SU-DHL-6 (cell line): ENCODE measurements around the gene HOXB7.

ENCODE experiments used
- H2AFZ ChIP-seq: fragments of 200-600 bp; sonication (generic); 2 replicates; pipeline ENCODE4 v1.6.1; 2014; ENCODE audit warnings: low read depth, mild to moderate bottlenecking, moderate library complexity, mixed read lengths, antibody characterized with exemption, low read length; ENCODE audit not compliant: severe bottlenecking
- H3F3A ChIP-seq: fragments of 200-600 bp; shearing (Covaris generic); 2 replicates; pipeline ENCODE4 v1.6.0; 2016; ENCODE audit warnings: antibody characterized with exemption, mild to moderate bottlenecking; ENCODE audit not compliant: insufficient read depth
- H3K27ac ChIP-seq: fragments of 200-600 bp; sonication (generic); 2 replicates; pipeline ENCODE4 v1.5.1; 2016; ENCODE audit warnings: low read depth, mild to moderate bottlenecking, low read length, moderate library complexity, mixed read lengths
- H3K27me3 ChIP-seq: fragments of 200-600 bp; sonication (generic), shearing (Covaris generic); 2 replicates; pipeline ENCODE4 v1.6.0; 2014; ENCODE audit warnings: mild to moderate bottlenecking, low read length
- H3K36me3 ChIP-seq: fragments of 200-600 bp; sonication (generic); 2 replicates; pipeline ENCODE4 v1.6.1; 2014; ENCODE audit warnings: mild to moderate bottlenecking, low read length, mixed read lengths
- H3K4me2 ChIP-seq: fragments of 300-600, 200-600 bp; shearing (Covaris generic), sonication (generic); 2 replicates; pipeline ENCODE4 v1.6.0; 2014; ENCODE audit warnings: low read length, low read depth, mild to moderate bottlenecking; ENCODE audit not compliant: poor library complexity, severe bottlenecking
- H3K4me3 ChIP-seq: fragments of 200-600 bp; sonication (generic); 2 replicates; pipeline ENCODE4 v1.5.1; 2014; ENCODE audit warnings: antibody characterized with exemption, low read length, mild to moderate bottlenecking, mixed read lengths; ENCODE audit not compliant: insufficient read depth, poor library complexity, severe bottlenecking
- H3K79me2 ChIP-seq: fragments of 200-600 bp; sonication (generic); 2 replicates; pipeline ENCODE4 v1.6.1; 2014; ENCODE audit warnings: mild to moderate bottlenecking, low read length, moderate library complexity; ENCODE audit not compliant: insufficient read depth
- H3K9ac ChIP-seq: fragments of 200-600 bp; sonication (generic); 2 replicates; pipeline ENCODE4 v1.7.0; 2014; ENCODE audit warnings: mild to moderate bottlenecking, low read length
- H3K9me2 ChIP-seq: fragments of 200-600 bp; sonication (generic); replicated peaks from 2 replicates; pipeline ENCODE4 v1.6.1; 2014; ENCODE audit warnings: low read length; ENCODE audit not compliant: insufficient read depth
- H3K9me3 ChIP-seq: fragments of 200-600 bp; sonication (generic); 2 replicates; pipeline ENCODE4 v1.6.1; 2014; ENCODE audit warnings: low read length, mixed read lengths; ENCODE audit not compliant: insufficient read depth
- H4K20me1 ChIP-seq: fragments of 200-600 bp; sonication (generic); 2 replicates; pipeline ENCODE4 v1.6.1; 2014; ENCODE audit warnings: low read depth, mild to moderate bottlenecking, antibody characterized with exemption, low read length, moderate library complexity, mixed read lengths
- CTCF ChIP-seq: fragments of 200-600 bp; sonication (generic); IDR thresholded peaks from one replicate; pipeline ENCODE4 v1.5.1; 2017; ENCODE audit warnings: antibody characterized with exemption, mild to moderate bottlenecking, low read length, moderate library complexity; ENCODE audit not compliant: insufficient read depth, poor library complexity, severe bottlenecking
- EZH2phosphoT487 ChIP-seq: fragments of 200-600 bp; sonication (generic), shearing (Covaris generic); conservative IDR thresholded peaks from 2 replicates; pipeline ENCODE4 v1.6.1; 2018; ENCODE audit warnings: mild to moderate bottlenecking, antibody characterized with exemption, low read length, moderate library complexity, mixed read lengths

The HOXB7 gene

DNA sequence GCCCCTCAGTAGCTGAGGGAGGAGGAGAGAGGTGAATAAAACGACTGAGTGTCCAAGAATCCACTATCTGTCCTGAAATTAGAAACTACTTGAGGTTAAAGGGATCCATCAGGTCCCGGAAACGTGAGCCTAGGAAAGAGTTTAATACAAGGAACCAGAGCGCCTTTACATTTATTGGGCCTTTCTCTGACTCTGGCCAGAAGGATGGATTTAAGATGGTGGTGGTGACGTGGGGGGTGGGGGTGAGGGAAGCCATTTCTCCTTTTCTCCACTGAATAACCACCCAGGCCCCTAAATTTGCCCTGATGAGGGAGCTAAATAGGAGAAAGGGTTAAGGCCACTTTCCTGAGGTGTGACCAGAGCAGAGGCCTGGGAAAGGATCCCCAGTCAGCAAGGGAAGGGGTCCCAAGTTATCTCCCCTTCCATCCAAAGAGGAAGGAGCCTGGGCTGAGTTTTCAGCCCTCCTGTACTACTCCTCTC, 16.3 kb upstream of the HOXB7 start:
- Histone ChIP-seq H3K4me3 (no peak overlapping the region), H3K9me2 (no peaks in the 10 kb centered on the region), H4K20me1 (no peaks in the 10 kb centered on the region), H3K27ac (no peak overlapping the region), H3K79me2 (no peaks in the 10 kb centered on the region), H3K4me2 (no peak overlapping the region), H3K9me3 (no peaks in the 10 kb centered on the region), H3K9ac (no peak overlapping the region), H3K27me3 (no peaks in the 10 kb centered on the region), H3F3A (no peaks in the 10 kb centered on the region), H3K36me3 (no peaks in the 10 kb centered on the region), H2AFZ (no peak overlapping the region)
- no peak for TF ChIP-seq CTCF
- TF ChIP-seq EZH2phosphoT487, result no peak

GRCh38 chr17:48626245-48627117, 15.7 kb upstream of the HOXB7 start, which contains the start of gene HOXB9:
TSS of gene HOXB9 (minus strand) at chr17:48626358. CDS start at chr17:48626269, 89 bp downstream.
- Histone ChIP-seq H3K9me3 (no peaks in the 10 kb centered on the region), H4K20me1 (no peaks in the 10 kb centered on the region), H3F3A (no peaks in the 10 kb centered on the region), H3K79me2 (no peaks in the 10 kb centered on the region), H3K27ac (no peak within 1 kb of the TSS), H3K4me2 (no peak within 1 kb of the TSS), H3K27me3 (no peaks in the 10 kb centered on the region), H2AFZ (no peak within 1 kb of the TSS), H3K9me2 (no peaks in the 10 kb centered on the region), H3K9ac (no peak within 1 kb of the TSS), H3K4me3 (no peak within 1 kb of the TSS), H3K36me3 (no peaks in the 10 kb centered on the region)
- TF ChIP-seq EZH2phosphoT487, result no peak

GRCh38 chr17:48625495-48626244, 14.9 kb upstream of the HOXB7 start:
- Histone ChIP-seq H3K27ac (no peak overlapping the region), H3K27me3 (no peaks in the 10 kb centered on the region), H3K9me2 (no peaks in the 10 kb centered on the region), H3K4me2 (no peak overlapping the region), H3K9ac (no peak overlapping the region), H2AFZ (no peak overlapping the region), H3K4me3 (no peak overlapping the region), H3K9me3 (no peaks in the 10 kb centered on the region), H3K79me2 (no peaks in the 10 kb centered on the region), H3F3A (no peaks in the 10 kb centered on the region), H3K36me3 (no peaks in the 10 kb centered on the region), H4K20me1 (no peaks in the 10 kb centered on the region)
- no peak for TF ChIP-seq CTCF
- TF ChIP-seq EZH2phosphoT487, result no peak
